ENCODE measurements around the gene TRIM33.

DNA sequence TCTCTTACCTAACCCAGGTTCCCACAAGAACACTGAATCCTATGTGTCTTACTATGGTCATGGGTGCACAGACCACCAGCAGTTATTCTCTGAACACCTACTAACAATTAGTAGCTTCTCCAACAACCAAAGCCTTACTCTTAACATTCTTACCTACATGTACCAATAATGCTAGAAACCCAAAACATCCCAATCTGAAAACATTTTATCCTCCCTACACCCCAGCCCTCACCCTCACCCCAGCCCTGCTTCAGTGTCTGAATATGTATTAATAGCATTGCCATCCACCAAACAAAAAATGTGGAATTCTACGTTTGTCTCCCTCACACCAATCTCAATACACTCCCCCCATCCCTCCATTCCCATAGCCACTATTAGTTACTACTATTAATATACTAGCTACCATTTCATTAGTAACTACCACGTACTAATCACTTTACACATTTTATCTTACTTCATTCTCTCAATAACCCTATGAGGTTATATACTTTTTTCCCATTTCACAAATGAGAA lies 2.6 kb downstream of the TRIM33 start:
- TF ChIP-seq, protein P1, sequence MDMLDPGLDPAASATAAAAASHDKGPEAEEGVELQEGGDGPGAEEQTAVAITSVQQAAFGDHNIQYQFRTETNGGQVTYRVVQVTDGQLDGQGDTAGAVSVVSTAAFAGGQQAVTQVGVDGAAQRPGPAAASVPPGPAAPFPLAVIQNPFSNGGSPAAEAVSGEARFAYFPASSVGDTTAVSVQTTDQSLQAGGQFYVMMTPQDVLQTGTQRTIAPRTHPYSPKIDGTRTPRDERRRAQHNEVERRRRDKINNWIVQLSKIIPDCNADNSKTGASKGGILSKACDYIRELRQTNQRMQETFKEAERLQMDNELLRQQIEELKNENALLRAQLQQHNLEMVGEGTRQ (CRISPR knock-in tag; IDR thresholded peaks at IDR 0.05), result no peak
- TF ChIP-seq, protein P2, sequence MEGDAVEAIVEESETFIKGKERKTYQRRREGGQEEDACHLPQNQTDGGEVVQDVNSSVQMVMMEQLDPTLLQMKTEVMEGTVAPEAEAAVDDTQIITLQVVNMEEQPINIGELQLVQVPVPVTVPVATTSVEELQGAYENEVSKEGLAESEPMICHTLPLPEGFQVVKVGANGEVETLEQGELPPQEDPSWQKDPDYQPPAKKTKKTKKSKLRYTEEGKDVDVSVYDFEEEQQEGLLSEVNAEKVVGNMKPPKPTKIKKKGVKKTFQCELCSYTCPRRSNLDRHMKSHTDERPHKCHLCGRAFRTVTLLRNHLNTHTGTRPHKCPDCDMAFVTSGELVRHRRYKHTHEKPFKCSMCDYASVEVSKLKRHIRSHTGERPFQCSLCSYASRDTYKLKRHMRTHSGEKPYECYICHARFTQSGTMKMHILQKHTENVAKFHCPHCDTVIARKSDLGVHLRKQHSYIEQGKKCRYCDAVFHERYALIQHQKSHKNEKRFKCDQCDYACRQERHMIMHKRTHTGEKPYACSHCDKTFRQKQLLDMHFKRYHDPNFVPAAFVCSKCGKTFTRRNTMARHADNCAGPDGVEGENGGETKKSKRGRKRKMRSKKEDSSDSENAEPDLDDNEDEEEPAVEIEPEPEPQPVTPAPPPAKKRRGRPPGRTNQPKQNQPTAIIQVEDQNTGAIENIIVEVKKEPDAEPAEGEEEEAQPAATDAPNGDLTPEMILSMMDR (IDR thresholded peaks at IDR 0.05), result no peak
- TF ChIP-seq, protein P3, sequence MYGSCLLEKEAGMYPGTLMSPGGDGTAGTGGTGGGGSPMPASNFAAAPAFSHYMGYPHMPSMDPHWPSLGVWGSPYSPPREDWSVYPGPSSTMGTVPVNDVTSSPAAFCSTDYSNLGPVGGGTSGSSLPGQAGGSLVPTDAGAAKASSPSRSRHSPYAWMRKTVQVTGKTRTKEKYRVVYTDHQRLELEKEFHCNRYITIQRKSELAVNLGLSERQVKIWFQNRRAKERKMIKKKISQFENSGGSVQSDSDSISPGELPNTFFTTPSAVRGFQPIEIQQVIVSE (CRISPR knock-in tag; IDR thresholded peaks at IDR 0.05; ENCODE audit: borderline replicate concordance), result no peak
- TF ChIP-seq SMAD3 (CRISPR knock-in tag; IDR thresholded peaks at IDR 0.05; ENCODE audit: borderline replicate concordance) (no peak), SMAD4 (CRISPR knock-in tag; IDR thresholded peaks at IDR 0.05) (no peak), ZNF263 (CRISPR knock-in tag; IDR thresholded peaks at IDR 0.05; ENCODE audit: low read depth) (no peak), CREB1 (CRISPR knock-in tag; IDR thresholded peaks at IDR 0.05) (no peak), FOXP1 (CRISPR knock-in tag; IDR thresholded peaks at IDR 0.05; ENCODE audit: borderline replicate concordance) (no peak), TCF7 (CRISPR knock-in tag; IDR thresholded peaks at IDR 0.05; ENCODE audit: low read depth) (no peak), KAT7 (CRISPR knock-in tag; IDR thresholded peaks at IDR 0.05; ENCODE audit: borderline replicate concordance) (no peak)
- TF ChIP-seq, protein P4, sequence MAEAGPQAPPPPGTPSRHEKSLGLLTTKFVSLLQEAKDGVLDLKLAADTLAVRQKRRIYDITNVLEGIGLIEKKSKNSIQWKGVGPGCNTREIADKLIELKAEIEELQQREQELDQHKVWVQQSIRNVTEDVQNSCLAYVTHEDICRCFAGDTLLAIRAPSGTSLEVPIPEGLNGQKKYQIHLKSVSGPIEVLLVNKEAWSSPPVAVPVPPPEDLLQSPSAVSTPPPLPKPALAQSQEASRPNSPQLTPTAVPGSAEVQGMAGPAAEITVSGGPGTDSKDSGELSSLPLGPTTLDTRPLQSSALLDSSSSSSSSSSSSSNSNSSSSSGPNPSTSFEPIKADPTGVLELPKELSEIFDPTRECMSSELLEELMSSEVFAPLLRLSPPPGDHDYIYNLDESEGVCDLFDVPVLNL (CRISPR knock-in tag; IDR thresholded peaks at IDR 0.05; ENCODE audit: borderline replicate concordance, low read depth), result no peak
- TF ChIP-seq, protein P5, sequence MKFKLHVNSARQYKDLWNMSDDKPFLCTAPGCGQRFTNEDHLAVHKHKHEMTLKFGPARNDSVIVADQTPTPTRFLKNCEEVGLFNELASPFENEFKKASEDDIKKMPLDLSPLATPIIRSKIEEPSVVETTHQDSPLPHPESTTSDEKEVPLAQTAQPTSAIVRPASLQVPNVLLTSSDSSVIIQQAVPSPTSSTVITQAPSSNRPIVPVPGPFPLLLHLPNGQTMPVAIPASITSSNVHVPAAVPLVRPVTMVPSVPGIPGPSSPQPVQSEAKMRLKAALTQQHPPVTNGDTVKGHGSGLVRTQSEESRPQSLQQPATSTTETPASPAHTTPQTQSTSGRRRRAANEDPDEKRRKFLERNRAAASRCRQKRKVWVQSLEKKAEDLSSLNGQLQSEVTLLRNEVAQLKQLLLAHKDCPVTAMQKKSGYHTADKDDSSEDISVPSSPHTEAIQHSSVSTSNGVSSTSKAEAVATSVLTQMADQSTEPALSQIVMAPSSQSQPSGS (CRISPR knock-in tag; IDR thresholded peaks at IDR 0.05; ENCODE audit: borderline replicate concordance, low read depth), result no peak
